ENCODE measurements around the gene SCLT1.

- TF ChIP-seq CTCF (IDR thresholded peaks at IDR 0.05; ENCODE audit: low read depth, low read length) (no peak), EZH2phosphoT487 (IDR thresholded peaks at IDR 0.05; ENCODE audit: low read depth) (no peak)
Measured at GRCh38 chr4:129113434-129113833, 20.1 kb upstream of the SCLT1 start.

All from OCI-LY3 (cell line).